Sigmoid colon (tissue), 7 donors: ENCODE data around the gene MAPT. TPM values are rescaled to one million over a fixed set of nuclear protein-coding genes. Genes with fewer than 3 reads are reported as not detected.
"Not testable (repeated sequence)": the region's sequence is repeated elsewhere in the genome, so short reads cannot be mapped to it uniquely, and the experiment has no call there.

Experiments
- DNase-seq: peaks from one replicate; pipeline ENCODE4 v3.0.0-alpha.2; 2019
- H3K27ac ChIP-seq, 4 donors: fragments of 200-600 bp; sonication (generic); one replicate each; pipeline ENCODE4 v1.5.1; 2016 to 2019; ENCODE audit warnings: mild to moderate bottlenecking in 1 of 4
- H3K27me3 ChIP-seq, 3 donors: fragments of 200-600 bp; sonication (generic); one replicate each; pipeline ENCODE4 v1.5.1; 2019; ENCODE audit warnings: mild to moderate bottlenecking in 1 of 3
- H3K36me3 ChIP-seq, 4 donors: fragments of 200-600 bp; sonication (generic); one replicate each; pipeline ENCODE4 v1.5.1; 2016 to 2019
- H3K4me1 ChIP-seq, 4 donors: fragments of 200-600 bp; sonication (generic); one replicate each; pipeline ENCODE4 v1.5.1; 2017 to 2019
- H3K4me3 ChIP-seq, 4 donors: fragments of 200-600 bp; sonication (generic); one replicate each; pipeline ENCODE4 v1.5.1; 2017 to 2019; ENCODE audit warnings: mild to moderate bottlenecking in 2 of 4, moderate library complexity in 1 of 4
- H3K9me3 ChIP-seq, 4 donors: fragments of 200-600 bp in 3 of 4; sonication (generic) in 3 of 4; one replicate each; pipeline versions ENCODE4 v1.5.1 to v1.6.1; 2013 to 2019
- EP300 ChIP-seq, 4 donors: sonication (generic); formaldehyde crosslinking; IDR thresholded peaks; one replicate each; pipeline ENCODE4 v1.6.1; 2017; ENCODE audit warnings: antibody characterized with exemption in 4 of 4
- POLR2A ChIP-seq, 2 donors: fragments of 450-650 bp; IDR thresholded peaks; one replicate each; pipeline ENCODE4 v1.6.1; 2016; ENCODE audit warnings: antibody characterized with exemption in 2 of 2, mild to moderate bottlenecking in 2 of 2, moderate library complexity in 2 of 2
- POLR2AphosphoS5 ChIP-seq, 4 donors: sonication (generic); formaldehyde crosslinking; IDR thresholded peaks; one replicate each; pipeline ENCODE4 v1.6.1; 2017; ENCODE audit warnings: antibody characterized with exemption in 4 of 4
- WGBS, 2 donors: extraction: QIAGEN DNeasy Blood & Tissue Kit; methylation state at CpG; one replicate each; pipeline ENCODE4 v1.1.7; 2013; 5-methylcytosine and 5-hydroxymethylcytosine counted together
- intact Hi-C: fragments of 100-400 bp; cut with DNase I; formaldehyde crosslinking; loops from one replicate; pipeline ENCODE4 v1.15.1; 2023
- polyA plus RNA-seq, 3 donors: library from polyadenylated mRNA; stranded (reverse); fragments of 200-250 nt; gene quantifications; one replicate each; pipeline ENCODE4 v1.2.3, GENCODE V29; 2013
- total RNA-seq, 4 donors: library from RNA; depleted of rRNA; stranded (reverse); fragments of >200 nt; gene quantifications; one replicate each; pipeline ENCODE4 v1.1.0, GENCODE V29; 2016
- TF ChIP-seq, protein P1 (sequence below), 4 experiments: fragments of 450-650 bp in 3 of 4; fragments of 200-600 bp in 1 of 4; IDR thresholded peaks; one replicate each; pipeline ENCODE4 v1.5.1; 2016 to 2019; ENCODE audit warnings: antibody characterized with exemption in 4 of 4, mild to moderate bottlenecking in 3 of 4, moderate library complexity in 2 of 4
- donor health status: healthy with polysubstance abuse.
- donor health status: Bipolar disorder and iron deficiency.
- donor health status: healthy.

Gene MAPT
- total and polyA plus RNA-seq, 7 donors, result 0.60 to 20.5 (median 10.9) TPM; not detected in 1

DNA sequence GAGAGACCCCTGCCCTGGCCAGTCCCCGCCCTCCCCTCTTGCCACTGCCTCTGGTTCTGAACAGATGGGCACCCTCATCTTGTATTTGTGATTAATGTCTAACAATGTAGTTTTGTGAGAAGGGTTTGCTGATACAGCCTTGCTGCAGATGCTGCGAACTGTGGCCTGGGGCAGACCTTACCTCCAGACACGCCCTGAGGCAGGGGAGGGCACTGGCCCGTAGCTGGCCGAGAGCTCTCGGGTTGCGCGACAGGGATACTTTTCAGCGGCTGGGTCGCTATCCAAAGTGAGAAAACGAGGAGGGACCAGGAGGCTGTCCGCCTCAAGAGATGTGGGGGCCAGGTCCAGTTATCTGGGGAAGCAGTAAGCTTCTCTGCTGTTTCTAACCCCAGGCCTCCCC lies 126.6 kb downstream of the MAPT start:
- Histone ChIP-seq H3K27ac (no peak overlapping the region), H3K36me3 (peaks cover 0 to 10% (median 2%) of the 10 kb centered on the region in 4 donors), H3K4me3 (no peak overlapping the region), H3K9me3 (no peaks in the 10 kb centered on the region), H3K27me3 (no peaks in the 10 kb centered on the region), H3K4me1 (no peaks in the 10 kb centered on the region)
- DNase-seq, result peak; percentile 32
- WGBS, 2 donors, result 93 to 94% methylated on average over 12 of the region's 12 CpGs
- no peak for TF ChIP-seq POLR2A (IDR thresholded peaks at IDR 0.05)
- TF ChIP-seq EP300 (IDR thresholded peaks at IDR 0.05), result no peak
- no peak for TF ChIP-seq POLR2AphosphoS5 (IDR thresholded peaks at IDR 0.05)
- TF ChIP-seq, protein P1, sequence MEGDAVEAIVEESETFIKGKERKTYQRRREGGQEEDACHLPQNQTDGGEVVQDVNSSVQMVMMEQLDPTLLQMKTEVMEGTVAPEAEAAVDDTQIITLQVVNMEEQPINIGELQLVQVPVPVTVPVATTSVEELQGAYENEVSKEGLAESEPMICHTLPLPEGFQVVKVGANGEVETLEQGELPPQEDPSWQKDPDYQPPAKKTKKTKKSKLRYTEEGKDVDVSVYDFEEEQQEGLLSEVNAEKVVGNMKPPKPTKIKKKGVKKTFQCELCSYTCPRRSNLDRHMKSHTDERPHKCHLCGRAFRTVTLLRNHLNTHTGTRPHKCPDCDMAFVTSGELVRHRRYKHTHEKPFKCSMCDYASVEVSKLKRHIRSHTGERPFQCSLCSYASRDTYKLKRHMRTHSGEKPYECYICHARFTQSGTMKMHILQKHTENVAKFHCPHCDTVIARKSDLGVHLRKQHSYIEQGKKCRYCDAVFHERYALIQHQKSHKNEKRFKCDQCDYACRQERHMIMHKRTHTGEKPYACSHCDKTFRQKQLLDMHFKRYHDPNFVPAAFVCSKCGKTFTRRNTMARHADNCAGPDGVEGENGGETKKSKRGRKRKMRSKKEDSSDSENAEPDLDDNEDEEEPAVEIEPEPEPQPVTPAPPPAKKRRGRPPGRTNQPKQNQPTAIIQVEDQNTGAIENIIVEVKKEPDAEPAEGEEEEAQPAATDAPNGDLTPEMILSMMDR (IDR thresholded peaks at IDR 0.05), result no peak
- intact Hi-C loops, result no loop called here

DNA sequence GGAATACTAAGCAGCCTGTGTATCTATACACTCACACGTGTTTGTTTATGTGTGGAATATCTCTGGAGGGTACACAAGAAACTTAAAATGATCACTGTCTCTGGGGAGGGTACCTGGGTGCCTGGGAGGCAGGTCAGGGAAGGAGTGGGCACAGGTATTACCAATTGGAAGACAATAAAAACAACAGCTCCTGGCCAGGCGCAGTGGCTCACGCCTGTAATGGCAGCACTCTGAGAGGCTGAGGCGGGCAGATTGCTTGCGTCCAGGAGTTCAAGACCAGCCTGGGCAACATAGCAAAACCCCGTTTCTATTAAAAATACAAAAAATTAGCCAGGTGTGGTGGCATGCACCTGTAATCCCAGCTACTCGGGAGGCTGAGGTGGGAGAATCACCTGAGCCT lies 129.0 kb downstream of the MAPT start:
- DNase-seq, H3K4me1 ChIP-seq, H3K27me3 ChIP-seq, H3K4me3 ChIP-seq, H3K9me3 ChIP-seq, intact Hi-C loops, H3K27ac ChIP-seq: not testable (repeated sequence)
- peaks cover 0 to 16% (median 5%) of the 10 kb centered on the region in 4 donors for H3K36me3 ChIP-seq
- 91 to 93% methylated on average over 7 of the region's 7 CpGs for WGBS, 2 donors

DNA sequence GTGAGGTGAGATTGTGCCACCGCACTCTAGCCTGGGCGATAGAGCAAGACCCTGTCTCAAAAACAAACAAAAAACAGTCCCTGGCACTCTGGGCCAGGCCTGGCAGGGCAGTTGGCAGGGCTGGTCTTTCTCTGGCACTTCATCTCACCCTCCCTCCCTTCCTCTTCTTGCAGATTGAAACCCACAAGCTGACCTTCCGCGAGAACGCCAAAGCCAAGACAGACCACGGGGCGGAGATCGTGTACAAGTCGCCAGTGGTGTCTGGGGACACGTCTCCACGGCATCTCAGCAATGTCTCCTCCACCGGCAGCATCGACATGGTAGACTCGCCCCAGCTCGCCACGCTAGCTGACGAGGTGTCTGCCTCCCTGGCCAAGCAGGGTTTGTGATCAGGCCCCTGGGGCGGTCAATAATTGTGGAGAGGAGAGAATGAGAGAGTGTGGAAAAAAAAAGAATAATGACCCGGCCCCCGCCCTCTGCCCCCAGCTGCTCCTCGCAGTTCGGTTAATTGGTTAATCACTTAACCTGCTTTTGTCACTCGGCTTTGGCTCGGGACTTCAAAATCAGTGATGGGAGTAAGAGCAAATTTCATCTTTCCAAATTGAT lies 129.5 kb downstream of the MAPT start:
- Histone ChIP-seq H3K9me3 (no peaks in the 10 kb centered on the region), H3K27ac (no peak overlapping the region), H3K36me3 (peaks cover 0 to 21% (median 5%) of the 10 kb centered on the region in 4 donors), H3K27me3 (no peaks in the 10 kb centered on the region), H3K4me3 (no peak overlapping the region), H3K4me1 (peaks cover 0 to 5% (median 0%) of the 10 kb centered on the region in 4 donors)
- no peak for TF ChIP-seq POLR2A (IDR thresholded peaks at IDR 0.05)
- TF ChIP-seq, protein P1 (IDR thresholded peaks at IDR 0.05), result no peak
- TF ChIP-seq POLR2AphosphoS5 (IDR thresholded peaks at IDR 0.05), result no peak
- no peak for TF ChIP-seq EP300 (IDR thresholded peaks at IDR 0.05)
- WGBS, 2 donors, result 94% methylated on average over 24 of the region's 24 CpGs
- peak; percentile 51 for DNase-seq
- intact Hi-C loops, result no loop called here

DNA sequence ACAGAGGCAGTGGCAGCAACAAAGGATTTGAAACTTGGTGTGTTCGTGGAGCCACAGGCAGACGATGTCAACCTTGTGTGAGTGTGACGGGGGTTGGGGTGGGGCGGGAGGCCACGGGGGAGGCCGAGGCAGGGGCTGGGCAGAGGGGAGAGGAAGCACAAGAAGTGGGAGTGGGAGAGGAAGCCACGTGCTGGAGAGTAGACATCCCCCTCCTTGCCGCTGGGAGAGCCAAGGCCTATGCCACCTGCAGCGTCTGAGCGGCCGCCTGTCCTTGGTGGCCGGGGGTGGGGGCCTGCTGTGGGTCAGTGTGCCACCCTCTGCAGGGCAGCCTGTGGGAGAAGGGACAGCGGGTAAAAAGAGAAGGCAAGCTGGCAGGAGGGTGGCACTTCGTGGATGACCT lies 130.2 kb downstream of the MAPT start:
- H3K27ac ChIP-seq, result no peak overlapping the region
- WGBS, 2 donors, result 85 to 87% methylated on average over 14 of the region's 14 CpGs
- TF ChIP-seq, protein P1 (IDR thresholded peaks at IDR 0.05), result no peak
- no peak for TF ChIP-seq POLR2A (IDR thresholded peaks at IDR 0.05)
- H3K4me1 ChIP-seq, result peaks cover 0 to 5% (median 0%) of the 10 kb centered on the region in 4 donors
- no peak overlapping the region for H3K4me3 ChIP-seq
- H3K27me3 ChIP-seq, result no peaks in the 10 kb centered on the region
- DNase-seq, result peak; percentile 54
- intact Hi-C loops, result no loop called here
- peaks cover 0 to 25% (median 5%) of the 10 kb centered on the region in 4 donors for H3K36me3 ChIP-seq
- H3K9me3 ChIP-seq, result no peaks in the 10 kb centered on the region

DNA sequence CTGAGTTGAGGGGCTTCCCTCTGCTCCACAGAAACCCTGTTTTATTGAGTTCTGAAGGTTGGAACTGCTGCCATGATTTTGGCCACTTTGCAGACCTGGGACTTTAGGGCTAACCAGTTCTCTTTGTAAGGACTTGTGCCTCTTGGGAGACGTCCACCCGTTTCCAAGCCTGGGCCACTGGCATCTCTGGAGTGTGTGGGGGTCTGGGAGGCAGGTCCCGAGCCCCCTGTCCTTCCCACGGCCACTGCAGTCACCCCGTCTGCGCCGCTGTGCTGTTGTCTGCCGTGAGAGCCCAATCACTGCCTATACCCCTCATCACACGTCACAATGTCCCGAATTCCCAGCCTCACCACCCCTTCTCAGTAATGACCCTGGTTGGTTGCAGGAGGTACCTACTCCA lies 130.7 kb downstream of the MAPT start:
- no peak for DNase-seq
- intact Hi-C loops, result no loop called here
- Histone ChIP-seq H3K27me3 (no peaks in the 10 kb centered on the region), H3K4me3 (no peak overlapping the region), H3K9me3 (no peaks in the 10 kb centered on the region), H3K27ac (no peak overlapping the region), H3K4me1 (peaks cover 0 to 5% (median 0%) of the 10 kb centered on the region in 4 donors), H3K36me3 (peaks cover 0 to 27% (median 6%) of the 10 kb centered on the region in 4 donors)
- TF ChIP-seq, protein P1 (IDR thresholded peaks at IDR 0.05), result no peak
- TF ChIP-seq POLR2AphosphoS5 (IDR thresholded peaks at IDR 0.05) (no peak), EP300 (IDR thresholded peaks at IDR 0.05) (no peak), POLR2A (IDR thresholded peaks at IDR 0.05) (no peak)
- WGBS, 2 donors, result 88 to 92% methylated on average over 10 of the region's 10 CpGs
